HepG2 (cell line): ENCODE results near the gene BTBD8. TPM values are rescaled to one million over a fixed set of nuclear protein-coding genes. Genes with fewer than 3 reads are reported as not detected.
A peak's percentile ranks its signal among the peaks of the same experiment; 100 is the strongest.

Experiments used
- ATAC-seq: fragments of 200-7000 bp; cut with Tn5 transposase; 3 replicates; pipeline ENCODE4 v1.9.1; 2020; ENCODE audit warnings: mild to moderate bottlenecking, moderate library complexity
- BruUV-seq: library from RNA; stranded (reverse); fragments of 400-500 nt; replicated peaks from 2 replicates; lab custom pipeline; 2021; lab: Mats Ljungman, UMichigan
- CTCF ChIA-PET: fragments of 300-600 bp; formaldehyde crosslinking; extraction: SDS; loops from one replicate; lab custom pipeline; 2021; ENCODE audit warnings: low total read pairs, inconsistent platforms, low intra/inter-chr PET ratio; lab: Yijun Ruan, JAX
- POLR2A ChIA-PET: fragments of 350-600 bp; sonication (Branson Sonifier 250); formaldehyde crosslinking; loops from one replicate; lab custom pipeline; 2020; ENCODE audit warnings: antibody characterized with exemption, inconsistent platforms; lab: Yijun Ruan, JAX
- DNase-seq: peaks from one replicate; pipeline ENCODE4 v3.0.0-alpha.2; 2015; ENCODE audit warnings: low spot score
- FAIRE-seq: peaks from 3 replicates; lab custom pipeline; 2011; peaks lifted over from hg19 to GRCh38; lab: Jason Lieb, UNC
- H2AFZ ChIP-seq: one replicate; pipeline ENCODE4 v1.6.1; 2011; ENCODE audit warnings: low read length, inconsistent platforms
- H3K27ac ChIP-seq: fragments of 300-600 bp; 3 replicates; pipeline ENCODE4 v1.8.0; 2011; ENCODE audit warnings: mixed run types, mild to moderate bottlenecking, mixed read lengths, low read length, inconsistent platforms; ENCODE audit not compliant: insufficient read depth; ENCODE audit errors: extremely low read length
- H3K27me3 ChIP-seq, 2 experiments: fragments of 200-600 bp in 1 of 2; 2 replicates in 1 of 2; 3 replicates in 1 of 2; pipeline versions ENCODE4 v1.6.0 to v1.8.0; 2011; ENCODE audit warnings: low read length in 2 of 2, mild to moderate bottlenecking in 2 of 2, moderate library complexity in 2 of 2, inconsistent platforms in 1 of 2; ENCODE audit not compliant: insufficient read depth in 2 of 2, control insufficient read depth in 1 of 2
- H3K36me3 ChIP-seq, 2 experiments: fragments of 200-600 bp in 1 of 2; replicated peaks in 1 of 2; 2 replicates in 1 of 2; 3 replicates in 1 of 2; pipeline versions ENCODE4 v1.5.1 to v1.8.0; 2011; ENCODE audit warnings: low read length in 2 of 2, inconsistent platforms in 1 of 2; ENCODE audit not compliant: insufficient read depth in 2 of 2, control insufficient read depth in 1 of 2
- H3K4me1 ChIP-seq: 2 replicates; pipeline ENCODE4 v1.5.1; 2012; ENCODE audit warnings: low read length, inconsistent platforms; ENCODE audit not compliant: insufficient read depth
- H3K4me2 ChIP-seq: 2 replicates; pipeline ENCODE4 v1.6.0; 2011; ENCODE audit warnings: low read depth, low read length, inconsistent platforms
- H3K4me3 ChIP-seq, 3 experiments: fragments of 200-600 bp in 1 of 3; sonication (generic), shearing (Covaris generic) in 1 of 3; replicated peaks in 1 of 3; 2 replicates each; pipeline ENCODE4 v1.5.1; 2011 to 2016; ENCODE audit warnings: low read length in 3 of 3, inconsistent platforms in 2 of 3, low read depth in 2 of 3, mild to moderate bottlenecking in 2 of 3, control low read depth in 1 of 3, mixed read lengths in 1 of 3; ENCODE audit not compliant: insufficient read depth in 1 of 3
- H3K79me2 ChIP-seq: one replicate; pipeline ENCODE4 v1.6.1; 2011; ENCODE audit warnings: low read length, inconsistent platforms; ENCODE audit not compliant: insufficient read depth
- H3K9ac ChIP-seq: 2 replicates; pipeline ENCODE4 v1.6.0; 2011; ENCODE audit warnings: mild to moderate bottlenecking, low read depth, low read length, inconsistent platforms; ENCODE audit not compliant: insufficient read depth
- H3K9me3 ChIP-seq: 2 replicates; pipeline ENCODE4 v1.5.1; 2012; ENCODE audit warnings: mild to moderate bottlenecking, low read length
- H4K20me1 ChIP-seq: 2 replicates; pipeline ENCODE4 v1.6.0; 2011; ENCODE audit warnings: inconsistent platforms, mild to moderate bottlenecking, low read length, moderate library complexity; ENCODE audit not compliant: insufficient read depth
- CEBPB ChIP-seq: IDR thresholded peaks from 2 replicates; pipeline ENCODE4 v1.6.1; 2011; ENCODE audit warnings: low read depth, low read length, improper control_type of control experiment, borderline replicate concordance
- FOXP4 ChIP-seq: sonication (generic); formaldehyde crosslinking; IDR thresholded peaks from 2 replicates; pipeline ENCODE4 v1.4.0; 2020; ENCODE audit warnings: missing genetic modification reagents
- ZBTB7B ChIP-seq: sonication (generic); formaldehyde crosslinking; IDR thresholded peaks from 2 replicates; pipeline ENCODE4 v1.4.0; 2020; ENCODE audit warnings: missing genetic modification reagents
- ZNF121 ChIP-seq: sonication (generic); formaldehyde crosslinking; IDR thresholded peaks from 2 replicates; pipeline ENCODE4 v1.5.0; 2020; ENCODE audit warnings: mild to moderate bottlenecking, missing genetic modification reagents
- ZNF589 ChIP-seq: sonication (generic); formaldehyde crosslinking; conservative IDR thresholded peaks from 2 replicates; pipeline ENCODE4 v1.8.0; 2022; ENCODE audit warnings: mild to moderate bottlenecking, moderate library complexity, missing genetic modification reagents
- WGBS: methylation state at CpG from one replicate; pipeline ENCODE4 v1.1.6; 2017; ENCODE audit warnings: low lambda C conversion rate; 5-methylcytosine and 5-hydroxymethylcytosine counted together
- in situ Hi-C: cut with HindIII; loops from 2 replicates; pipeline ENCODE4 v1.10.0; 2017; ENCODE audit warnings: low pct_unique_long_range_greater_than_20kb; ENCODE audit not compliant: extremely low pct_ligation_motif_present
- intact Hi-C: fragments of 100-400 bp; cut with micrococcal nuclease; formaldehyde crosslinking; loops from one replicate; pipeline ENCODE4 v1.10.0; 2022; ENCODE audit not compliant: unreplicated experiment
- polyA plus RNA-seq, 8 experiments: library from polyadenylated mRNA; depleted of rRNA in 3 of 8; stranded (reverse) in 7 of 8; unstranded in 1 of 8; fragments of >200 nt; fragmentation: Illumina TruSeq in 4 of 8; extraction: Trizol in 4 of 8; gene quantifications; 2 replicates each; pipeline versions ENCODE4 v1.2.1 to v1.2.3, GENCODE V29; 2011 to 2016; ENCODE audit warnings: low read depth in 4 of 8, missing spikeins in 1 of 8, mixed read lengths in 1 of 8; ENCODE audit not compliant: insufficient read depth in 1 of 8
- total RNA-seq, 5 experiments: library from RNA; depleted of rRNA; stranded (reverse); fragments of >200 nt; fragmentation: Illumina TruSeq; extraction: Trizol; gene quantifications; 2 replicates each; pipeline ENCODE4 v1.2.3, GENCODE V29; 2016; ENCODE audit warnings: low read depth in 1 of 5

Gene BTBD8
- total and polyA plus RNA-seq, 2 of the 13 experiments (the other 11 are each of a cell fraction or from before 2014, with no cell fraction given): 0.41 to 1.8 TPM

GRCh38 chr1:92087542-92087941 is 7.4 kb downstream of the BTBD8 start:
- CTCF ChIA-PET: no interaction called here
- WGBS: 28% methylated on average over 1 of the region's 1 CpG
- Histone ChIP-seq H3K27ac (no peak overlapping the region), H3K4me2 (no peak overlapping the region), H2AFZ (no peak overlapping the region), H3K4me1 (0 out of 2 replicates have a peak, but pooled peaks cover 12% of the 10 kb centered on the region), H3K9ac (no peak overlapping the region), H3K4me3 (no peak overlapping the region), H4K20me1 (no peaks in the 10 kb centered on the region), H3K9me3 (no peaks in the 10 kb centered on the region), H3K27me3 (no peaks in the 10 kb centered on the region), H3K79me2 (no peaks in the 10 kb centered on the region), H3K36me3 (no peaks in the 10 kb centered on the region)
- intact Hi-C loops: no loop called here
- POLR2A ChIA-PET: no interaction called here
- TF ChIP-seq FOXP4 (CRISPR knock-in tag) (no peak), ZNF589 (CRISPR knock-in tag) (no peak)
- ATAC-seq: no peak
- no peak for DNase-seq
- no peak for FAIRE-seq
- no TSS peak for BruUV-seq
- in situ Hi-C loops: loop anchor here (10.0 kb wide), 1 partner anchor 57 kb away; no protein-coding TSS in a partner anchor

- H4K20me1 ChIP-seq: no peaks in the 10 kb centered on the region
- no peaks in the 10 kb centered on the region for H3K79me2 ChIP-seq
- H3K36me3 ChIP-seq: no peaks in the 10 kb centered on the region
- no peak overlapping the region for H3K4me2 ChIP-seq
- ChIA-PET POLR2A (no interaction called here), CTCF (no interaction called here)
- H3K9ac ChIP-seq: no peak overlapping the region
- H2AFZ ChIP-seq: no peak overlapping the region
- no peak overlapping the region for H3K27ac ChIP-seq
- no peaks in the 10 kb centered on the region for H3K27me3 ChIP-seq
- FAIRE-seq: no peak
- ATAC-seq: no peak
- TF ChIP-seq CEBPB: peak; percentile 52; the same call in 1 of the 2 replicates
- no peak for TF ChIP-seq ZBTB7B (CRISPR knock-in tag)
- TF ChIP-seq ZNF121 (CRISPR knock-in tag): no peak
- H3K4me3 ChIP-seq: no peak overlapping the region
- in situ Hi-C loops (no loop called here), intact Hi-C loops (no loop called here)
- WGBS: 79% methylated on average over 5 of the region's 5 CpGs
- H3K9me3 ChIP-seq: no peaks in the 10 kb centered on the region
- H3K4me1 ChIP-seq: 0 out of 2 replicates have a peak, but pooled peaks cover 12% of the 10 kb centered on the region
- no peak for DNase-seq
- no TSS peak for BruUV-seq
These were observed 11.5 kb downstream of the BTBD8 start for GRCh38 chr1:92091625-92092024.
